ENCODE data around the gene DEF6. TPM values are rescaled to one million over a fixed set of nuclear protein-coding genes. Genes with fewer than 3 reads are reported as not detected.

Gene DEF6
- total RNA-seq, 1 experiment from 2014 or later: 0.59 TPM

DNA sequence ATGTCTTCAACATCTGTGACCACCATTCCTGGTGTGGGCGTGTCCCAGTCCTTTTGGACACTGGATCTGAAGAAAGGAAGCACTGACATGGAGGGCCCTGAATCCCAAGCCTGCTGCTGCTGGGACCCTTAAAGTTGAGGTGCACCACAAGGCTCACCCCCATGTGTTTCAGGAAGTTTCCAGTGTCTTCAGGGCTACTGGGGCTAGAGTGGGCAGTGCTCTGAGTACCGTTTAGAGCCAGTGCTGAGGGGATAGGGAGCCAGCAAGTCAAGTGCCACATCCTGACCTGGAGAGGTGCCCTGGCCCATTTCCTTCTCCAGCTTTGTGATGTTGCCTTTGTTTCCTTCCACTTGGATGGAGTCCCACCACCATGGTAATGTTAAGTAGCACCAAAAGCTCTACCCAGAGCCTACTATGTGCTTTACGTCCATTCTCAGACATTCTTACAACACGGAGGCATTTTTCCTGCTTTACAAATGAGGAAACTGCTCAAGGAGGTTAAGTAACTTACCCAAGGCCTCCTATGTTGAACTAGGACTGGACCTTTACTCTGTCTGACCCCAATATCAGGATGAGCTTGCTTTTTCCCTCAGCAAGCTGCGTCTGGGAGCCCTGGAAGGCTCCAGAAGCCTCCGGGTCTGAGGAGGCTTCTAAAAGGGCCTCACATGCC is 552 bp upstream of the DEF6 start:
- Histone ChIP-seq H3K36me3 (ENCODE audit: control insufficient read depth, insufficient read depth, low read length) (peaks cover 2% of the 10 kb centered on the region; the same call in 1 of the 2 replicates), H3K4me3 (ENCODE audit: low read depth in 2 of 2, low read length in 2 of 2) (no peak overlapping the region), H3K27ac (ENCODE audit: low read length) (no peak overlapping the region), H3K9me3 (ENCODE audit: control insufficient read depth, insufficient read depth, low read depth, low read length) (no peaks in the 10 kb centered on the region), H3K4me1 (ENCODE audit: control insufficient read depth, insufficient read depth, low read length) (no peaks in the 10 kb centered on the region), H3K27me3 (ENCODE audit: control insufficient read depth, insufficient read depth, low read length) (no peaks in the 10 kb centered on the region)
- in situ Hi-C loops (cut with HindIII; ENCODE audit: low pct_unique_long_range_greater_than_20kb, low sequenced_read_pairs): no loop called here
- ChIA-PET CTCF (interaction anchor here (0.9 kb wide), 1 partner anchor 31 kb away, joined by 4 read pairs; no protein-coding TSS in a partner anchor), POLR2A (interaction anchor here (0.6 kb wide), 1 partner anchor 476 kb away, joined by 3 read pairs; no protein-coding TSS in a partner anchor)
- intact Hi-C loops (cut with micrococcal nuclease; ENCODE audit: unreplicated experiment): no loop called here
- BruUV-seq (replicated peaks): no TSS peak
- DNase-seq (ENCODE audit: low read depth, low spot score): no peak
- ATAC-seq: no peak
- TF ChIP-seq POLR2AphosphoS5 (IDR thresholded peaks at IDR 0.05; ENCODE audit: low read depth, low read length) (no peak), SIN3A (IDR thresholded peaks at IDR 0.05; ENCODE audit: borderline replicate concordance, insufficient read depth, low read depth, low read length) (no peak)
- TF ChIP-seq, protein P1, sequence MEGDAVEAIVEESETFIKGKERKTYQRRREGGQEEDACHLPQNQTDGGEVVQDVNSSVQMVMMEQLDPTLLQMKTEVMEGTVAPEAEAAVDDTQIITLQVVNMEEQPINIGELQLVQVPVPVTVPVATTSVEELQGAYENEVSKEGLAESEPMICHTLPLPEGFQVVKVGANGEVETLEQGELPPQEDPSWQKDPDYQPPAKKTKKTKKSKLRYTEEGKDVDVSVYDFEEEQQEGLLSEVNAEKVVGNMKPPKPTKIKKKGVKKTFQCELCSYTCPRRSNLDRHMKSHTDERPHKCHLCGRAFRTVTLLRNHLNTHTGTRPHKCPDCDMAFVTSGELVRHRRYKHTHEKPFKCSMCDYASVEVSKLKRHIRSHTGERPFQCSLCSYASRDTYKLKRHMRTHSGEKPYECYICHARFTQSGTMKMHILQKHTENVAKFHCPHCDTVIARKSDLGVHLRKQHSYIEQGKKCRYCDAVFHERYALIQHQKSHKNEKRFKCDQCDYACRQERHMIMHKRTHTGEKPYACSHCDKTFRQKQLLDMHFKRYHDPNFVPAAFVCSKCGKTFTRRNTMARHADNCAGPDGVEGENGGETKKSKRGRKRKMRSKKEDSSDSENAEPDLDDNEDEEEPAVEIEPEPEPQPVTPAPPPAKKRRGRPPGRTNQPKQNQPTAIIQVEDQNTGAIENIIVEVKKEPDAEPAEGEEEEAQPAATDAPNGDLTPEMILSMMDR (IDR thresholded peaks at IDR 0.05): no peak
- TF ChIP-seq, protein P2, sequence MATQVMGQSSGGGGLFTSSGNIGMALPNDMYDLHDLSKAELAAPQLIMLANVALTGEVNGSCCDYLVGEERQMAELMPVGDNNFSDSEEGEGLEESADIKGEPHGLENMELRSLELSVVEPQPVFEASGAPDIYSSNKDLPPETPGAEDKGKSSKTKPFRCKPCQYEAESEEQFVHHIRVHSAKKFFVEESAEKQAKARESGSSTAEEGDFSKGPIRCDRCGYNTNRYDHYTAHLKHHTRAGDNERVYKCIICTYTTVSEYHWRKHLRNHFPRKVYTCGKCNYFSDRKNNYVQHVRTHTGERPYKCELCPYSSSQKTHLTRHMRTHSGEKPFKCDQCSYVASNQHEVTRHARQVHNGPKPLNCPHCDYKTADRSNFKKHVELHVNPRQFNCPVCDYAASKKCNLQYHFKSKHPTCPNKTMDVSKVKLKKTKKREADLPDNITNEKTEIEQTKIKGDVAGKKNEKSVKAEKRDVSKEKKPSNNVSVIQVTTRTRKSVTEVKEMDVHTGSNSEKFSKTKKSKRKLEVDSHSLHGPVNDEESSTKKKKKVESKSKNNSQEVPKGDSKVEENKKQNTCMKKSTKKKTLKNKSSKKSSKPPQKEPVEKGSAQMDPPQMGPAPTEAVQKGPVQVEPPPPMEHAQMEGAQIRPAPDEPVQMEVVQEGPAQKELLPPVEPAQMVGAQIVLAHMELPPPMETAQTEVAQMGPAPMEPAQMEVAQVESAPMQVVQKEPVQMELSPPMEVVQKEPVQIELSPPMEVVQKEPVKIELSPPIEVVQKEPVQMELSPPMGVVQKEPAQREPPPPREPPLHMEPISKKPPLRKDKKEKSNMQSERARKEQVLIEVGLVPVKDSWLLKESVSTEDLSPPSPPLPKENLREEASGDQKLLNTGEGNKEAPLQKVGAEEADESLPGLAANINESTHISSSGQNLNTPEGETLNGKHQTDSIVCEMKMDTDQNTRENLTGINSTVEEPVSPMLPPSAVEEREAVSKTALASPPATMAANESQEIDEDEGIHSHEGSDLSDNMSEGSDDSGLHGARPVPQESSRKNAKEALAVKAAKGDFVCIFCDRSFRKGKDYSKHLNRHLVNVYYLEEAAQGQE (IDR thresholded peaks at IDR 0.05; ENCODE audit: insufficient read depth in 1 of 2, low read depth in 2 of 2, low read length in 1 of 2): no peak

DNA sequence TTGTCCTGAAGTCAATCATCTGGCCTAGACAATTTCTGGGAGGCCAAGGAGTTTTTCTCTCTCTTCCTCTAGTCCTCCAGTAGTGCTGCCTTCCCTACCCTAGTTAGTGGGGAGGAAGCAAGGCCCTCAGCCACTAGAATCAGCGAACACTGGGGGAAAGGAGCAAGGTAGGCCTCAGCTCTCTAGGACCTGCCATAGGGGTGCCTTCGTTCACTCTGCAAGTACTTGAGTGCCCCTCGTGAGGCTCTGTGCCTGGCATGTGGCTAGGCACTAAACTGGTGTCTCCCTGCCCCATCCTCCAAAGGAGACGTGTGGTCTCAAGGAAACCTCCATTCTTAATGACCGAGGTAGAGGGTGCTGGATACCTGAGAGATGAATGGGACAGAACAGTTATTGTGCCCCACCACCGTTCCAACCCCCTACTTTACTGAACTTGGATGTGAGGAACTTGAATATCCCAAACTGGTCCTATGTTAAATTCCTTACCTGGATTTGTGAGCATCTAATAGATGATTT is 1.1 kb downstream of the DEF6 start:
- Histone ChIP-seq H3K4me1 (ENCODE audit: control insufficient read depth, insufficient read depth, low read length) (no peaks in the 10 kb centered on the region), H3K9me3 (ENCODE audit: control insufficient read depth, insufficient read depth, low read depth, low read length) (no peaks in the 10 kb centered on the region), H3K36me3 (ENCODE audit: control insufficient read depth, insufficient read depth, low read length) (peaks cover 2% of the 10 kb centered on the region; the same call in 1 of the 2 replicates), H3K4me3 (ENCODE audit: low read depth in 2 of 2, low read length in 2 of 2) (no peak overlapping the region), H3K27me3 (ENCODE audit: control insufficient read depth, insufficient read depth, low read length) (no peaks in the 10 kb centered on the region), H3K27ac (ENCODE audit: low read length) (no peak overlapping the region)
- intact Hi-C loops (cut with micrococcal nuclease; ENCODE audit: unreplicated experiment) (no loop called here), in situ Hi-C loops (cut with HindIII; ENCODE audit: low pct_unique_long_range_greater_than_20kb, low sequenced_read_pairs) (no loop called here)
- no peak for ATAC-seq
- ChIA-PET CTCF (no interaction called here), POLR2A (no interaction called here)
- TF ChIP-seq, protein P1 (IDR thresholded peaks at IDR 0.05): no peak
- TF ChIP-seq SIN3A (IDR thresholded peaks at IDR 0.05; ENCODE audit: borderline replicate concordance, insufficient read depth, low read depth, low read length): no peak
- TF ChIP-seq TCF7L2 (IDR thresholded peaks at IDR 0.05; ENCODE audit: low read depth, low read length): no peak
- TF ChIP-seq, protein P2 (IDR thresholded peaks at IDR 0.05; ENCODE audit: insufficient read depth in 1 of 2, low read depth in 2 of 2, low read length in 1 of 2): no peak
- no peak for TF ChIP-seq POLR2AphosphoS5 (IDR thresholded peaks at IDR 0.05; ENCODE audit: low read depth, low read length)
- BruUV-seq (replicated peaks): no TSS peak
- no peak for DNase-seq (ENCODE audit: low read depth, low spot score)

Data from Panc1 (cell line).